NT2/D1 (cell line): ENCODE measurements around the gene ADAMTS12.

Source experiments
- DNase-seq: peaks from one replicate; pipeline ENCODE4 v3.0.0-alpha.2; 2011; ENCODE audit warnings: low read depth, low spot score
- H3K27me3 ChIP-seq: 2 replicates; pipeline ENCODE4 v1.6.0; 2011; ENCODE audit warnings: mild to moderate bottlenecking; ENCODE audit not compliant: insufficient read length, insufficient read depth
- H3K36me3 ChIP-seq: 2 replicates; pipeline ENCODE4 v1.6.1; 2011; ENCODE audit warnings: mild to moderate bottlenecking, low read length, mixed read lengths; ENCODE audit not compliant: insufficient read depth, insufficient read length
- H3K4me1 ChIP-seq: 2 replicates; pipeline ENCODE4 v1.5.1; 2011; ENCODE audit not compliant: insufficient read depth, insufficient read length
- H3K4me3 ChIP-seq: 2 replicates; pipeline ENCODE4 v1.5.1; 2011; ENCODE audit warnings: low read depth; ENCODE audit not compliant: insufficient read length
- H3K9ac ChIP-seq: 2 replicates; pipeline ENCODE4 v1.6.0; 2011; ENCODE audit warnings: low read depth; ENCODE audit not compliant: insufficient read length
- H3K9me3 ChIP-seq: 2 replicates; pipeline ENCODE4 v1.5.1; 2011; ENCODE audit warnings: mild to moderate bottlenecking, low read length; ENCODE audit not compliant: insufficient read depth
- SUZ12 ChIP-seq: IDR thresholded peaks from 2 replicates; pipeline ENCODE4 v1.6.1; 2011; ENCODE audit not compliant: insufficient read length, insufficient read depth; ENCODE audit errors: extremely low read depth
- YY1 ChIP-seq: IDR thresholded peaks from 2 replicates; pipeline ENCODE4 v1.6.1; 2011; ENCODE audit not compliant: insufficient read length, insufficient read depth
- ZNF274 ChIP-seq: IDR thresholded peaks from 2 replicates; pipeline ENCODE4 v1.6.1; 2011; ENCODE audit warnings: mild to moderate bottlenecking, low read depth, low read length

The ADAMTS12 gene

DNA sequence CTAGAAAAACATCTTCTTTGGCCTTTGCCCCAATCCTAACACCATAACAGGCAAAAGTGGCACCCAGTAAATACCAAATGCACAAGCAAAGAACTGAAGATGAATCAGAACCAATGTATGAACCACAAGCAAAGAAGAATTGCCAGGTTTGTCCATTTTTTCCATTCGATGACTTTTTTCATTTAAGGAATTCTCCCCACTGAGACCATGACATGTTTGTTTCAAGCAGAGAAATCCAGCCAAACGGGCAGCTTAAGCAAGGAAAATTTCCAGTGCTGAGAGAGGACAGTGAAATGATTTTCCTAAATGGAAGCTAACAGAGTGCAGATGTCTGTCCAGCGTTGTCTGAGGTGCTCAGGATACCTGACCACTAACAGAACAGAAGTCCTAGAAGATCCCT, 203.7 kb downstream of the ADAMTS12 start:
- DNase-seq = no peak
- no peaks in the 10 kb centered on the region for H3K27me3 ChIP-seq
- H3K36me3 ChIP-seq = no peaks in the 10 kb centered on the region
- peaks cover 8% of the 10 kb centered on the region for H3K9me3 ChIP-seq
- TF ChIP-seq SUZ12 (no peak), ZNF274 (no peak)
- no peaks in the 10 kb centered on the region for H3K4me1 ChIP-seq
- no peak overlapping the region for H3K9ac ChIP-seq
- H3K4me3 ChIP-seq = no peak overlapping the region

DNA sequence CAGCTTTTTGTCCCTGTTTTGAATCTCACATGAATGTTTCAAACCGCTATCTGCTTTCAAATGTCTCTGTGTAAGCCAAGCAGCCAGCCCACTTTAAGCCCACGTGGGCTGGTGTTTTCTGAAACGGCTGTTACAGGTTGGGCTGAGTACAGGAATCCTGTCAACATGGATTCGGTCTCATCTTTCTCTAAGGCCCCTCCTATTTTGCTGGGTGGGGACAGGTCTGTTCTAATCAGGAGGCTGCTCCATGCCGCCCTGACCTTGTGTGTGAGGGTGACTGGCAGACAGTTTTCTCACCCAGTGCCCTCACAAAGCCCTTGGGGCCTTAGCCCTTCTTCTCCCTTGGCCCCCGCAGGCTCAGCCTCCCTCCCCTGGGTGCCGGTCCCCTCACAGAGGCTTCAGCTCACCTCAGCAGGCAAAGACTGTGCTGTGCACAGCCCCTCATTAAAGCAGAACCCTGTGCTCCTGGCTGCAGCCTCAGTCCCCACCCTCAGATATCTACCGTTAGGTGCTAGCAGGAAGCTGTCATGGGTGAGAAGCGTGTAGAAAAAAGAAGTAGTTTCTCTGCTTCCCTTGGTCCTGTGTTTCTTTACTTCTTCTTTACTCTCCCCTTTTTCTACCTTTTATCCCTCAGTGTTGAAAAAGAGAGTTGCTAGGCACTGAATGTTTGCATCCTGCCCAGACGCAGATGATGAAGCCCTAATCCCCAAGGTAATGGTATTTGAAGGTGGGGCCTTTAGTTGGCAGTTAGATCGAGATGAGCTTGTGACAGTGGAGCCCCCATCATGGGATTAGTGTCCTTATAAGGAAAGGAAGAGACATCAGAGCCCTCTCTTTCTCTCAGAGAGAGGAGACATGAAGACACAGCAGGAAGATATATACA, 205.7 kb downstream of the ADAMTS12 start:
- no peak overlapping the region for H3K4me3 ChIP-seq
- TF ChIP-seq YY1 (no peak), SUZ12 (no peak), ZNF274 (no peak)
- DNase-seq = no peak
- no peaks in the 10 kb centered on the region for H3K9me3 ChIP-seq
- no peaks in the 10 kb centered on the region for H3K36me3 ChIP-seq
- H3K4me1 ChIP-seq = no peaks in the 10 kb centered on the region
- H3K9ac ChIP-seq = no peak overlapping the region
- no peaks in the 10 kb centered on the region for H3K27me3 ChIP-seq

DNA sequence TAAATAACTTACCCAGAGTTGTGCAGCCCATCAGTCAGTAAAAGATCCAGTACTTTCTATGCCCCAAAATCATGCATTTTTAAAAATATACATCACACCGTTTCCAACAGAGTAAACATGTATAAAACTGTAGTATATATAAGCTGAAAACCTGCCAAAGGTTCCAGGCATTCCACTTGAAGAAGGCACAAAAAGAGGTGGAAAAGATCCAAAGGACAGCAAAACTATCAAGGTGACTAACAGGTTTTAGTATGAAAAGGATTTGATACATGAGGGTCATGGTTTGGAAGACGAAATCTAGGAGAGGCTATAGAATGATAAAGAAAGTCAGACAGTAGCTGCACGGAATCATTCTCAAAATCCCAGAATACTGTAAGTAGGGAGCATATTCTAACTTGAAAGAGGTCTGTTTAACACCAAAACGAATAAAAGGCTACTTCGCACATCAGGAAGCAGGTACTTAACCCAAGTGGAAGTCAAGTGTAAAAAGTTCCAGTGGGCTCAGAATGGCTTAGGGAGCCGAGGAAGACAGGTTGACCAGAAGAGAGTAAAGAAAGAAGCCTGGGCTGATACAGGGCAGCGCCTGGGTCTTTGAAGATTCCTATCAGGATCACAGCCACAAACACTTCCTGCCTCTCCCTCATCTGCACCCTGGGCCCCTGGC, 207.2 kb downstream of the ADAMTS12 start:
- no peaks in the 10 kb centered on the region for H3K9me3 ChIP-seq
- H3K36me3 ChIP-seq = no peaks in the 10 kb centered on the region
- H3K9ac ChIP-seq = no peak overlapping the region
- no peak for DNase-seq
- H3K4me1 ChIP-seq = no peaks in the 10 kb centered on the region
- H3K27me3 ChIP-seq = no peaks in the 10 kb centered on the region
- no peak for TF ChIP-seq ZNF274
- no peak for TF ChIP-seq YY1
- no peak for TF ChIP-seq SUZ12
- no peak overlapping the region for H3K4me3 ChIP-seq

DNA sequence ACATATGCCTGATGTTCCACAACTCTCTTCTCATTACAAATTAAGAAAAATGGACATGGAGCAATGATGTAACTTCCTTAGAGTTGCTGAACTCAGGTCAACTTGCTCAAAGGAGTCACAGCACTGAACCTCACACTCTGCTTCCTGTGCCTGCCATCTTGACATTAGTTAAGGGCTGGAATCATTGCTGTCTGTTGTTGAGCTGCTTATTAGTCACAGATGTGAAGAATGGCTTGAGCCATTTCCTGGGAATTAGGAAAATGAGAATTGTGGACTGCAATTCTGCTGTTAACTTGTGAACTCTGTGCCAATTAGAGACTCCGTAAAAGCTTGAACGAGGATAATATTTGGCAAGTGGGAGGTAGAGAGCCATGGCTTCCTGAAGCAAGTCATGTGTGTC, 212.0 kb downstream of the ADAMTS12 start:
- no peak for DNase-seq
- Histone ChIP-seq H3K9ac (no peak overlapping the region), H3K27me3 (no peaks in the 10 kb centered on the region), H3K4me1 (no peaks in the 10 kb centered on the region), H3K9me3 (no peaks in the 10 kb centered on the region), H3K4me3 (no peak overlapping the region), H3K36me3 (no peaks in the 10 kb centered on the region)
- no peak for TF ChIP-seq YY1
- no peak for TF ChIP-seq ZNF274
- no peak for TF ChIP-seq SUZ12

DNA sequence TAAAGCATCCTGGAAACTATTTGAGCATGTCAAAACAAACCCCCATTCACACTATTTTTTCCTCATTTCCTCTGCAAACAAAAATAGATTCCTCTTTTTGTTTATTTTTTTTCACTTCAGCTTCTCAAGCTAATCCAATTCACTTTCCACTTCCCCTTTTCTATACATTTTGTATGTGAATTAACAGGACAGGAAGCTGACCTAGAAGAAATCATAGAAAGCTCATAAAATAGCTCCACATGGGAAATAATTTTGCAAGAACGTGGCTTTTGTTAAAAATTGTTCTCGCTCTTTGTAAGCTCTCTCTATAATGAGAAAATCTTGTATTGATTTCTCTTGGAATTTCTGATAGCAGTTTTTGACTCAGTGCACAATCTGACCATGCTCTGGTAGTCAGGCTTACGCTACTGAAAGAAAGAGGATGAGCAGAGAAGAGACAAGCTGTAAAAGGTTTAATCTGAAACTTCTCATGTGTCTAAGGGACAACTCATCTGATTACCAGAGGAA, 215.8 kb downstream of the ADAMTS12 start:
- no peaks in the 10 kb centered on the region for H3K4me1 ChIP-seq
- no peaks in the 10 kb centered on the region for H3K9me3 ChIP-seq
- no peak overlapping the region for H3K4me3 ChIP-seq
- no peak overlapping the region for H3K9ac ChIP-seq
- H3K27me3 ChIP-seq = no peaks in the 10 kb centered on the region
- H3K36me3 ChIP-seq = no peaks in the 10 kb centered on the region
- no peak for DNase-seq
- no peak for TF ChIP-seq ZNF274

DNA sequence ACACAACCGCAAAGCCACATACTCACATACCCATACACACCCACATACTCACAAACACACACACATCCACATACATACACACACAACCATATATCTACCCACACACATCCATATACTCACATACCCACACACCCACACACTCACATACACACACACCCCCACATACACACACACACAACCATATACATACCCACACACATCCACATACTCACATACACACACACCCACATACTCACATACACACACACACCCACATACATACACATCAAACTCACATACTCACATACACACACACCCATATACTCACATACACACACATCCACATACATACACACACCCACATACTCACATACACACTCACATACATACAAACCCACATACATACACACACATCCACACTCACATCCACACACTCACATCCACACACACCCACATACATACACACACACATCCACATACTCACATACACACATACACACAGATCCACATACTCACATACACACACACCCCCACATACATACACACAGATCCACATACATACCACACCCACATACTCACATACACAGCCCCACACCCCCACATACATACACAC, 220.0 kb downstream of the ADAMTS12 start:
- no peak overlapping the region for H3K9ac ChIP-seq
- no peak for DNase-seq
- H3K9me3 ChIP-seq = no peaks in the 10 kb centered on the region
- H3K36me3 ChIP-seq = no peaks in the 10 kb centered on the region
- TF ChIP-seq ZNF274 (no peak), YY1 (no peak), SUZ12 (no peak)
- no peak overlapping the region for H3K4me3 ChIP-seq
- H3K4me1 ChIP-seq = no peaks in the 10 kb centered on the region
- H3K27me3 ChIP-seq = no peaks in the 10 kb centered on the region

DNA sequence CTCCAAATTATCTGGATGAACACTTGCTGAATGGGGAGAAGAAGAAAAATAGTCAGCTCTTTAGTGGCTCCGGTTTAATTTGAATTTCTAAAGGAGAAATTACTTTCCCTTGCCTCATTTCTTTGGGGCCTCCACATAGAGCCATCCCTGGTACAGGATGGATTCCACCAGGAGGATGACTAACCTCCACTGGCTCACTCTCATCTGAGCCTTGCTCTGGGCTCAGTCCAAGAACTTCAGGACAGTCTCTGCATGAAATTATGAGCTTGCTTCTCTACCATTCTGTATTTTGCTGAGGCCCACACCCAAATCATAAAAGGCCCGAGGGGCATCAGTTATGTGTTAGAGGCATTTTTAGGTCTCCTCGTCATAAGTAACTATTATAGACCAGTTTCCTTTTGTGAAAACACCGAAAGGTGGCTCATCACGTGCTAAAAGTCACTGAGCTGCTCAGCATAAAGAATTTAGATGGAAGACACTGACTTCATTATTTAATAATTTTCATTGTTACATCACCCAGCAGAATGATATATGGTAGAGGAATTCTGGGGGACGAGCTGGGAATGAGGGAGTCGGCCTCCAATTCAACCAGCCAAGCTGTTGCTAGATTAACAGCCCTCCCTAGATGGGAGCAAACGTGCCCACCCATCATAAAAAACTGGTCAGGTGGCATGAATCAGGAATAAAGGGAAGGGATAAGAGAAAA, 228.9 kb downstream of the ADAMTS12 start:
- Histone ChIP-seq H3K36me3 (no peaks in the 10 kb centered on the region), H3K9me3 (no peaks in the 10 kb centered on the region), H3K9ac (no peak overlapping the region), H3K4me3 (no peak overlapping the region), H3K4me1 (no peaks in the 10 kb centered on the region), H3K27me3 (no peaks in the 10 kb centered on the region)
- DNase-seq = no peak
- TF ChIP-seq ZNF274 = no peak
- TF ChIP-seq SUZ12 = no peak
- TF ChIP-seq YY1 = no peak
